Activated CD8-positive, alpha-beta T cell treated with anti-CD3 and anti-CD28 coated beads for 36 hours (primary cell): ENCODE data around the gene CRYBA4. TPM values are rescaled to one million over a fixed set of nuclear protein-coding genes. Genes with fewer than 3 reads are reported as not detected.
A peak's percentile ranks its signal among the peaks of the same experiment; 100 is the strongest.

Experiments used
- ATAC-seq: fragments of 200-7000 bp; cut with Tn5 transposase; one replicate; pipeline ENCODE4 v1.10.0; 2021; ENCODE audit warnings: mild to moderate bottlenecking, moderate library complexity
- CTCF ChIA-PET: fragments of 350-600 bp; sonication (Branson Sonifier 250); formaldehyde crosslinking; loops from one replicate; lab custom pipeline; 2021; ENCODE audit warnings: antibody characterized with exemption; lab: Charles Lee
- POLR2A ChIA-PET: fragments of 350-600 bp; sonication (Branson Sonifier 250); formaldehyde crosslinking; loops from one replicate; lab custom pipeline; 2021; ENCODE audit warnings: antibody characterized with exemption; lab: Charles Lee
- DNase-seq: peaks from one replicate; pipeline ENCODE4 v3.0.0-alpha.2; 2020
- H3K27ac Mint-ChIP-seq: one replicate; pipeline ENCODE4 v1.8.0; 2021; ENCODE audit warnings: mild to moderate bottlenecking, mixed read lengths
- H3K27me3 Mint-ChIP-seq: one replicate; pipeline ENCODE4 v1.8.0; 2021; ENCODE audit warnings: mixed read lengths
- H3K36me3 Mint-ChIP-seq: one replicate; pipeline ENCODE4 v1.8.0; 2021; ENCODE audit warnings: low read depth, mixed read lengths
- H3K4me1 Mint-ChIP-seq: one replicate; pipeline ENCODE4 v1.8.0; 2021; ENCODE audit warnings: low read depth, mixed read lengths
- H3K4me3 Mint-ChIP-seq: one replicate; pipeline ENCODE4 v1.8.0; 2021; ENCODE audit warnings: mild to moderate bottlenecking, moderate library complexity, mixed read lengths
- H3K9me3 Mint-ChIP-seq: one replicate; pipeline ENCODE4 v1.8.0; 2021; ENCODE audit warnings: mixed read lengths
- intact Hi-C: fragments of 100-400 bp; cut with micrococcal nuclease; formaldehyde crosslinking; loops from one replicate; pipeline ENCODE4 v1.10.0; 2022
- total RNA-seq, 2 experiments: library from RNA; stranded (reverse); gene quantifications; one replicate each; pipeline ENCODE4 v1.2.3, GENCODE V29; 2021
- TF ChIP-seq, protein P1 (sequence below): fragments of 200-600 bp; IDR thresholded peaks from one replicate; pipeline ENCODE4 v1.8.0; 2022; ENCODE audit warnings: antibody characterized with exemption, mild to moderate bottlenecking

Gene CRYBA4
- total RNA-seq, 2 experiments from 2014 or later, result not detected

DNA sequence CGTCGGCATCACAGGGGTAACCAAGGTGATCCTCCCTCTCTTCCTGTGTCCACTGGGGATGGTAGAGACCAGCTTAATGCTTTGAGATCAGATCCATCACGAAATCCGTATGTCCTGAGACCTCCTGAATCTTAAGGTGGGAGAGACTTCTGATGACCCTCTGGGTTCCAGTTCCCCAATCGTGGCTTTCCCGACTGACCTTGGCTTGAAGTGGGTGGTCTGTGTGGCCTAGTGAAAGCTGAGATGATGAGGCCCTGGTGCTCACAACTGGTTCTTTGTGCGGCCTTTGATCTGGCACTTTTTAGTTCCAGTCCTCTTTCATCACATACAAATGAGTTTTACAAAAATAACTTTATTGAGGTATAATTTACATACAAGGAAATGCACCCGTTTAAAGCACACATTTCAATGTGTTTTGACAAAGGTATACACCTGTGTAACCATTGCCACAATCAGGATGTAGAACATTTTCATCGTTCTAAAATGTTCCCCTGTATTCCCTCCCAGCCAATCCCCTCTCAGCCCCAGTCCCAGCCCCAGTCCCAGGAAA lies 41.7 kb downstream of the CRYBA4 start:
- peaks cover 46% of the 10 kb centered on the region for H3K4me1 Mint-ChIP-seq
- DNase-seq (no peak), ATAC-seq (no peak)
- no peaks in the 10 kb centered on the region for H3K9me3 Mint-ChIP-seq
- intact Hi-C loops, result loop anchor here (10.0 kb wide), 1 partner anchor 299 kb away; no protein-coding TSS in a partner anchor
- H3K27ac Mint-ChIP-seq, result peak overlapping the region; percentile 49
- H3K27me3 Mint-ChIP-seq, result no peaks in the 10 kb centered on the region
- no peak overlapping the region for H3K4me3 Mint-ChIP-seq
- TF ChIP-seq, protein P1, sequence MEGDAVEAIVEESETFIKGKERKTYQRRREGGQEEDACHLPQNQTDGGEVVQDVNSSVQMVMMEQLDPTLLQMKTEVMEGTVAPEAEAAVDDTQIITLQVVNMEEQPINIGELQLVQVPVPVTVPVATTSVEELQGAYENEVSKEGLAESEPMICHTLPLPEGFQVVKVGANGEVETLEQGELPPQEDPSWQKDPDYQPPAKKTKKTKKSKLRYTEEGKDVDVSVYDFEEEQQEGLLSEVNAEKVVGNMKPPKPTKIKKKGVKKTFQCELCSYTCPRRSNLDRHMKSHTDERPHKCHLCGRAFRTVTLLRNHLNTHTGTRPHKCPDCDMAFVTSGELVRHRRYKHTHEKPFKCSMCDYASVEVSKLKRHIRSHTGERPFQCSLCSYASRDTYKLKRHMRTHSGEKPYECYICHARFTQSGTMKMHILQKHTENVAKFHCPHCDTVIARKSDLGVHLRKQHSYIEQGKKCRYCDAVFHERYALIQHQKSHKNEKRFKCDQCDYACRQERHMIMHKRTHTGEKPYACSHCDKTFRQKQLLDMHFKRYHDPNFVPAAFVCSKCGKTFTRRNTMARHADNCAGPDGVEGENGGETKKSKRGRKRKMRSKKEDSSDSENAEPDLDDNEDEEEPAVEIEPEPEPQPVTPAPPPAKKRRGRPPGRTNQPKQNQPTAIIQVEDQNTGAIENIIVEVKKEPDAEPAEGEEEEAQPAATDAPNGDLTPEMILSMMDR, result no peak
- no peaks in the 10 kb centered on the region for H3K36me3 Mint-ChIP-seq
- ChIA-PET POLR2A (interaction anchor here (0.6 to 6.0 kb wide), 2 partner anchors 8 to 70 kb away, joined by 3 to 33 read pairs; no protein-coding TSS in a partner anchor), CTCF (interaction anchor here (0.8 to 3.3 kb wide), 4 partner anchors 11 to 161 kb away, joined by 3 to 10 read pairs (median 3); no protein-coding TSS in a partner anchor)

- ChIA-PET CTCF (interaction anchor here (0.6 to 4.3 kb wide), 19 partner anchors 8 to 1117 kb away, joined by 3 to 49 read pairs (median 5); partner anchors contain the start of genes HPS4 and SRRD), POLR2A (interaction anchor here (0.6 to 1.8 kb wide), 4 partner anchors 24 to 187 kb away, joined by 3 to 6 read pairs (median 4); no protein-coding TSS in a partner anchor)
- peak; percentile 28 for ATAC-seq
- Mint-ChIP-seq H3K4me1 (peaks cover 55% of the 10 kb centered on the region), H3K4me3 (peak overlapping the region; percentile 72), H3K27ac (peak overlapping the region; percentile 96), H3K36me3 (peaks cover 3% of the 10 kb centered on the region), H3K27me3 (no peaks in the 10 kb centered on the region), H3K9me3 (no peaks in the 10 kb centered on the region)
- intact Hi-C loops, result loop anchor here (5.0 to 10.0 kb wide), 2 partner anchors 164 to 301 kb away; no protein-coding TSS in a partner anchor
- peak; percentile 24 for DNase-seq
- TF ChIP-seq, protein P1, result peak; percentile 30
Measured at GRCh38 chr22:26665813-26666231, 44.1 kb downstream of the CRYBA4 start.

GRCh38 chr22:26667140-26667539 lies 45.4 kb downstream of the CRYBA4 start:
- intact Hi-C loops, result loop anchor here (5.0 to 10.0 kb wide), 2 partner anchors 165 to 302 kb away; no protein-coding TSS in a partner anchor
- POLR2A ChIA-PET, result interaction anchor here (1.3 kb wide), 1 partner anchor 184 kb away, joined by 3 read pairs; the partner anchor contains the start of genes HPS4 and SRRD
- no peaks in the 10 kb centered on the region for H3K27me3 Mint-ChIP-seq
- H3K9me3 Mint-ChIP-seq, result no peaks in the 10 kb centered on the region
- CTCF ChIA-PET, result interaction anchor here (1.3 to 4.3 kb wide), 2 partner anchors 12 to 164 kb away, joined by 3 to 49 read pairs; no protein-coding TSS in a partner anchor
- TF ChIP-seq, protein P1, result no peak
- DNase-seq, result no peak
- H3K36me3 Mint-ChIP-seq, result peaks cover 8% of the 10 kb centered on the region
- peak overlapping the region; percentile 32 for H3K27ac Mint-ChIP-seq
- no peak overlapping the region for H3K4me3 Mint-ChIP-seq
- H3K4me1 Mint-ChIP-seq, result peaks cover 61% of the 10 kb centered on the region
- no peak for ATAC-seq

- intact Hi-C loops, result loop anchor here (5.0 to 10.0 kb wide), 2 partner anchors 167 to 304 kb away; no protein-coding TSS in a partner anchor
- CTCF ChIA-PET, result no interaction called here
- Mint-ChIP-seq H3K36me3 (peaks cover 11% of the 10 kb centered on the region), H3K4me1 (peaks cover 62% of the 10 kb centered on the region), H3K4me3 (no peak overlapping the region), H3K9me3 (no peaks in the 10 kb centered on the region), H3K27ac (peak overlapping the region; percentile 95), H3K27me3 (no peaks in the 10 kb centered on the region)
- TF ChIP-seq, protein P1, result peak; percentile 29
- no peak for ATAC-seq
- POLR2A ChIA-PET, result no interaction called here
- DNase-seq, result peak; percentile 32
Measured at GRCh38 chr22:26669060-26669481, 47.3 kb downstream of the CRYBA4 start.
